ENCODE data around the gene BTF3. TPM values are rescaled to one million over a fixed set of nuclear protein-coding genes. Genes with fewer than 3 reads are reported as not detected.

BTF3 gene
- total and polyA plus RNA-seq, 9 of the 15 experiments (the other 6 are each of a cell fraction or from before 2014, with no cell fraction given): 534 to 1,637 (median 848) TPM

- TF ChIP-seq HNRNPH1 (optimal IDR thresholded peaks at IDR 0.05; ENCODE audit: low read depth, low read length) (no peak), ESRRA (IDR thresholded peaks at IDR 0.05; ENCODE audit: borderline replicate concordance, low read depth) (0 out of 2 replicates have a peak, but pooled peaks have one; percentile 10), SMARCE1 (IDR thresholded peaks at IDR 0.05) (no peak), SP1 (CRISPR knock-in tag; IDR thresholded peaks at IDR 0.05) (no peak), HDAC6 (IDR thresholded peaks at IDR 0.05; ENCODE audit: low read depth, low read length) (no peak), NFIC (IDR thresholded peaks at IDR 0.05) (0 out of 2 replicates have a peak, but pooled peaks have one; percentile 13), TOE1 (IDR thresholded peaks at IDR 0.05; ENCODE audit: borderline replicate concordance) (0 out of 2 replicates have a peak, but pooled peaks have one; percentile 20), TOE1 (CRISPR knock-in tag; IDR thresholded peaks at IDR 0.05; ENCODE audit: borderline replicate concordance, low read depth) (no peak), HDAC2 (IDR thresholded peaks at IDR 0.05) (0 out of 2 replicates have a peak, but pooled peaks have one; percentile 34), DACH1 (IDR thresholded peaks at IDR 0.05; ENCODE audit: partially characterized antibody) (no peak), PPARD (CRISPR knock-in tag; IDR thresholded peaks at IDR 0.05) (no peak), NCOA1 (IDR thresholded peaks at IDR 0.05; ENCODE audit: low read depth) (no peak), MTA1 (IDR thresholded peaks at IDR 0.05; ENCODE audit: borderline replicate concordance) (no peak), GABPB1 (CRISPR knock-in tag; IDR thresholded peaks at IDR 0.05) (no peak), BMI1 (IDR thresholded peaks at IDR 0.05; ENCODE audit: low read length) (no peak), ZNF253 (CRISPR knock-in tag; conservative IDR thresholded peaks at IDR 0.05) (no peak), RFX5 (IDR thresholded peaks at IDR 0.05; ENCODE audit: low read depth, low read length) (no peak), UBTF (IDR thresholded peaks at IDR 0.05; ENCODE audit: borderline replicate concordance in 1 of 2, low read depth in 2 of 2, low read length in 2 of 2) (peak; percentile 53 to 56; a peak in 1 of 4 replicates), ZNF280A (IDR thresholded peaks at IDR 0.05; ENCODE audit: low read depth, partially characterized antibody) (no peak), SMAD2 (IDR thresholded peaks at IDR 0.05; ENCODE audit: low read depth, low read length) (no peak), ZNF589 (CRISPR knock-in tag; IDR thresholded peaks at IDR 0.05; ENCODE audit: low read depth) (no peak)
- TF ChIP-seq, protein P1, sequence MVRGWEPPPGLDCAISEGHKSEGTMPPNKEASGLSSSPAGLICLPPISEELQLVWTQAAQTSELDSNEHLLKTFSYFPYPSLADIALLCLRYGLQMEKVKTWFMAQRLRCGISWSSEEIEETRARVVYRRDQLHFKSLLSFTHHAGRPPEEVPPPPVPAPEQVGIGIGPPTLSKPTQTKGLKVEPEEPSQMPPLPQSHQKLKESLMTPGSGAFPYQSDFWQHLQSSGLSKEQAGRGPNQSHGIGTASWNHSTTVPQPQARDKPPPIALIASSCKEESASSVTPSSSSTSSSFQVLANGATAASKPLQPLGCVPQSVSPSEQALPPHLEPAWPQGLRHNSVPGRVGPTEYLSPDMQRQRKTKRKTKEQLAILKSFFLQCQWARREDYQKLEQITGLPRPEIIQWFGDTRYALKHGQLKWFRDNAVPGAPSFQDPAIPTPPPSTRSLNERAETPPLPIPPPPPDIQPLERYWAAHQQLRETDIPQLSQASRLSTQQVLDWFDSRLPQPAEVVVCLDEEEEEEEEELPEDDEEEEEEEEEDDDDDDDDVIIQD (CRISPR knock-in tag; IDR thresholded peaks at IDR 0.05): no peak
Observed at GRCh38 chr5:73448463-73449136, 49.6 kb upstream of the BTF3 start, which contains the start of gene FOXD1 (continued).
